Pancreas (tissue), 10 donors: Measurements from ENCODE around the gene ADAMTSL2. TPM values are rescaled to one million over a fixed set of nuclear protein-coding genes. Genes with fewer than 3 reads are reported as not detected.

Experiments used
- ATAC-seq, 4 donors: fragments of 200-7000 bp; cut with Tn5 transposase; one replicate each; pipeline versions ENCODE4 v1.8.0 to v1.9.1; 2020; ENCODE audit warnings: mild to moderate bottlenecking in 4 of 4, moderate library complexity in 4 of 4
- DNase-seq, 6 donors: peaks; one replicate each; pipeline ENCODE4 v3.0.0-alpha.2; 2020
- FAIRE-seq: peaks from 2 replicates; lab custom pipeline; 2012; peaks lifted over from hg19 to GRCh38; lab: Jason Lieb, UNC
- H3K27ac ChIP-seq, 4 donors: fragments of 200-600 bp; sonication (generic); 1 replicate in 3 of 4; 2 replicates in 1 of 4; pipeline versions ENCODE4 v1.5.0 to v1.8.0; 2020
- H3K27me3 ChIP-seq, 4 donors: fragments of 200-600 bp; one replicate each; pipeline ENCODE4 v1.8.0; 2021
- H3K36me3 ChIP-seq, 3 donors: fragments of 200-600 bp; sonication (generic) in 1 of 3; one replicate each; pipeline versions ENCODE4 v1.5.0 to v1.8.0; 2020 to 2021
- H3K4me1 ChIP-seq, 3 donors: fragments of 200-600 bp; one replicate each; pipeline ENCODE4 v1.8.0; 2021
- H3K4me3 ChIP-seq, 4 donors: fragments of 200-600 bp; sonication (generic) in 2 of 4; one replicate each; pipeline versions ENCODE4 v1.5.0 to v1.8.0; 2020 to 2021
- H3K9me3 ChIP-seq, 4 donors: fragments of 200-600 bp; one replicate each; pipeline ENCODE4 v1.8.0; 2021
- CTCF ChIP-seq, 4 donors: fragments of 200-600 bp; sonication (generic) in 3 of 4; IDR thresholded peaks; one replicate each; pipeline versions ENCODE4 v1.5.0 to v1.8.0; 2021; ENCODE audit warnings: antibody characterized with exemption in 4 of 4
- WGBS, 2 donors: extraction: QIAGEN DNeasy Blood & Tissue Kit; methylation state at CpG; one replicate each; pipeline ENCODE4 v1.1.7; 2013; 5-methylcytosine and 5-hydroxymethylcytosine counted together
- intact Hi-C, 3 donors: fragments of 100-400 bp; cut with DNase I; formaldehyde crosslinking; loops; one replicate each; pipeline versions ENCODE4 v1.11.1 to v1.14.2; 2022
- polyA plus RNA-seq, 2 donors: library from polyadenylated mRNA; stranded (reverse); fragments of 200-250 nt; gene quantifications; one replicate each; pipeline ENCODE4 v1.2.3, GENCODE V29; 2013
- total RNA-seq, 6 donors: library from RNA; stranded (reverse); fragmentation: NEBNext Ultra II Directional in 4 of 6; extraction: Animal tissue kit (Norgen Biotek cat#: 25700) in 4 of 6; gene quantifications; one replicate each; pipeline versions ENCODE4 v1.2.1 to v1.2.4, GENCODE V29; 2021 to 2023
- donor health status: healthy with polysubstance abuse.
- donor health status: DM: no; HTN: no; CAD: no; lungs with moderate emphysema.
- donor health status: DM: no; HTN: no; CAD: no.
- donor health status: control.
- donor health status: control.
- donor health status: Bipolar disorder and iron deficiency.
- donor health status: DM: yes; HTN: yes; CAD: no.
- donor health status: DM: no; HTN: no; CAD: no.
- donor health status: DM: no; HTN: no; CAD: no.
- donor health status: DM: yes; HTN: yes; CAD: no.

The ADAMTSL2 gene
- total and polyA plus RNA-seq, 8 donors, result 1.5 to 12.9 (median 3.2) TPM

- Histone ChIP-seq H3K27ac (no peak overlapping the region), H3K4me1 (no peaks in the 10 kb centered on the region), H3K4me3 (no peak overlapping the region), H3K36me3 (no peaks in the 10 kb centered on the region), H3K9me3 (no peaks in the 10 kb centered on the region), H3K27me3 (no peaks in the 10 kb centered on the region)
- TF ChIP-seq CTCF (IDR thresholded peaks at IDR 0.05), result no peak
- intact Hi-C loops, result loop anchor here in 2 of 3 donors (5.0 to 10.0 kb wide), 4 partner anchors 82 to 305 kb away; no protein-coding TSS in a partner anchor
- FAIRE-seq, result no peak
- WGBS, 2 donors, result 72 to 78% methylated on average over 19 of the region's 19 CpGs
- DNase-seq, result peak in 2 of 6 donors; percentile 22 to 36
- ATAC-seq, result no peak
Measured at GRCh38 chr9:133489253-133490190, 45.0 kb upstream of the ADAMTSL2 start.

- intact Hi-C loops, result no loop called here
- no peaks in the 10 kb centered on the region for H3K27me3 ChIP-seq
- H3K27ac ChIP-seq, result no peak overlapping the region
- FAIRE-seq, result no peak
- H3K36me3 ChIP-seq, result no peaks in the 10 kb centered on the region
- 48 to 50% methylated on average over 13 of the region's 13 CpGs for WGBS, 2 donors
- no peak for TF ChIP-seq CTCF (IDR thresholded peaks at IDR 0.05)
- no peak for ATAC-seq
- DNase-seq, result peak in 2 of 6 donors; percentile 41 to 44
- no peak overlapping the region for H3K4me3 ChIP-seq
- no peaks in the 10 kb centered on the region for H3K4me1 ChIP-seq
- H3K9me3 ChIP-seq, result no peaks in the 10 kb centered on the region
Measured at GRCh38 chr9:133490201-133490681, 44.3 kb upstream of the ADAMTSL2 start.

- WGBS, 2 donors, result 47 to 62% methylated on average over 11 to 12 of the region's 12 CpGs
- Histone ChIP-seq H3K27me3 (no peaks in the 10 kb centered on the region), H3K4me1 (no peaks in the 10 kb centered on the region), H3K4me3 (no peak overlapping the region), H3K9me3 (no peaks in the 10 kb centered on the region), H3K27ac (no peak overlapping the region), H3K36me3 (no peaks in the 10 kb centered on the region)
- no peak for ATAC-seq
- no peak for TF ChIP-seq CTCF (IDR thresholded peaks at IDR 0.05)
- peak in 1 of 6 donors; percentile 54 for DNase-seq
- no peak for FAIRE-seq
- intact Hi-C loops, result no loop called here
Measured at GRCh38 chr9:133490865-133491655, 43.4 kb upstream of the ADAMTSL2 start.

- Histone ChIP-seq H3K9me3 (no peaks in the 10 kb centered on the region), H3K27ac (no peak overlapping the region), H3K36me3 (no peaks in the 10 kb centered on the region), H3K27me3 (no peaks in the 10 kb centered on the region), H3K4me3 (no peak overlapping the region), H3K4me1 (no peaks in the 10 kb centered on the region)
- DNase-seq (no peak), FAIRE-seq (no peak), ATAC-seq (no peak)
- intact Hi-C loops, result no loop called here
- WGBS, 2 donors, result 71 to 89% methylated on average over 8 of the region's 8 CpGs
- TF ChIP-seq CTCF (IDR thresholded peaks at IDR 0.05), result no peak
Measured at GRCh38 chr9:133491656-133491925, 42.9 kb upstream of the ADAMTSL2 start.
